NCI-H2196 (cell line): ENCODE data around the gene CLC.
"Not testable (repeated sequence)": the region's sequence is repeated elsewhere in the genome, so short reads cannot be mapped to it uniquely, and the experiment has no call there.

ENCODE experiments used
- DNase-seq: peaks from one replicate; lab custom pipeline; 2025; ENCODE audit not compliant: unreplicated experiment; lab: John Stamatoyannopoulos, UW

CLC gene

GRCh38 chr19:39731685-39732084 is 6.1 kb downstream of the CLC start:
- DNase-seq = no peak

GRCh38 chr19:39729594-39729993 is 8.2 kb downstream of the CLC start:
- DNase-seq = no peak

GRCh38 chr19:39728040-39728439 is 9.8 kb downstream of the CLC start:
- DNase-seq = no peak

- DNase-seq = no peak
Measured at GRCh38 chr19:39727070-39727800, 10.6 kb downstream of the CLC start.

GRCh38 chr19:39725995-39726394 is 11.8 kb downstream of the CLC start:
- no peak for DNase-seq

GRCh38 chr19:39720144-39720543 is 17.7 kb downstream of the CLC start:
- not testable (repeated sequence) for DNase-seq

GRCh38 chr19:39710333-39710890 is 27.4 kb downstream of the CLC start:
- no peak for DNase-seq

- no peak for DNase-seq
Measured at GRCh38 chr19:39709026-39709872, 28.6 kb downstream of the CLC start.

- no peak for DNase-seq
Measured at GRCh38 chr19:39708594-39708993, 29.2 kb downstream of the CLC start.

- DNase-seq = no peak
Measured at GRCh38 chr19:39705578-39706188, 32.1 kb downstream of the CLC start.

- DNase-seq = no peak
Measured at GRCh38 chr19:39704181-39705044, 33.4 kb downstream of the CLC start, which contains the start of gene LGALS14. Gene LGALS14 (plus strand): TSS chr19:39704481. CDS start chr19:39704529, 48 bp downstream.

GRCh38 chr19:39701291-39701690 is 36.5 kb downstream of the CLC start:
- DNase-seq = no peak

GRCh38 chr19:39698535-39698934 is 39.3 kb downstream of the CLC start:
- no peak for DNase-seq

GRCh38 chr19:39696387-39696786 is 41.4 kb downstream of the CLC start:
- no peak for DNase-seq

GRCh38 chr19:39695759-39696158 is 42.1 kb downstream of the CLC start:
- no peak for DNase-seq

GRCh38 chr19:39692822-39693221 is 45.0 kb downstream of the CLC start:
- DNase-seq = no peak

GRCh38 chr19:39692166-39692565 is 45.7 kb downstream of the CLC start:
- no peak for DNase-seq

- not testable (repeated sequence) for DNase-seq
Measured at GRCh38 chr19:39688637-39689036, 49.2 kb downstream of the CLC start.

GRCh38 chr19:39686739-39687138 is 51.1 kb downstream of the CLC start:
- no peak for DNase-seq

- DNase-seq = no peak
Measured at GRCh38 chr19:39684267-39684666, 53.6 kb downstream of the CLC start.
